ENCODE data around the gene RNFT1. TPM values are rescaled to one million over a fixed set of nuclear protein-coding genes. Genes with fewer than 3 reads are reported as not detected.
"Not testable (repeated sequence)": the region's sequence is repeated elsewhere in the genome, so short reads cannot be mapped to it uniquely, and the experiment has no call there.

Gene RNFT1
- total and polyA plus RNA-seq, 2 experiments from 2014 or later, result 33.9 to 35.2 TPM

DNA sequence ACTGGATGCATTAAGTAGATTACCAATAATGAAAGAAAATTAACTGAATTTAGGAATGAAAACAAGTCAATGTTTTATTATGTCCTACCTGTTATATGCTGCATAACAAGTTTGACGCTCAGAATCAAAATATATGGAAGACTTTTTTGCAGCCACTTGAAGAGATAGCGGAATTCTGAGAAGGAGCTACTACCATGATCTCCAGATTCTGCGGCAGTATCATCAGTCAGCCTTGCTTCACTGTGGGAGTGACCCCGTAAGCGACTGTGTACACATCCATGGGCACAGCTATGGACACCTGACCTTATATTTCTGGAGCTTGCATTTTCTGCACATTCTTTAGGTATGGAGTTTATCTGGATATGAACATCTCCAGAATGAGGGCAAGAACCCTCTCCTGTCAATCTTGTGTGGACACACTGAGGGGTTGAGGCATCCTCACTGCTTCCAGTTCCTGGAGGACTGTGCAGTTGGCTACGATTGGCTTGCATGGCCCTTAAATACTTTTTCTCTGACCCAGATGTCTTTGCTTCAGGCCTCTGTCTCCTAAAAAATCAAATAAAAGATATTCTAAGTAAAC lies 1.7 kb downstream of the RNFT1 start:
- Histone ChIP-seq H3K4me1 (ENCODE audit: insufficient read depth) (peaks cover 9% of the 10 kb centered on the region), H3K9me3 (ENCODE audit: low read depth) (no peaks in the 10 kb centered on the region), H4K20me1 (ENCODE audit: insufficient read depth, poor library complexity, severe bottlenecking) (no peaks in the 10 kb centered on the region), H3K27ac (no peak overlapping the region), H3K4me2 (peak overlapping the region; percentile 85), H3K4me3 (no peak overlapping the region), H3K36me3 (replicated peaks; ENCODE audit: insufficient read depth, low read depth) (no peaks in the 10 kb centered on the region), H3K27me3 (no peaks in the 10 kb centered on the region), H3K9me2 (replicated peaks; ENCODE audit: insufficient read depth) (no peaks in the 10 kb centered on the region), H2AFZ (no peak overlapping the region), H3K79me2 (peaks cover 16% of the 10 kb centered on the region)
- WGBS (ENCODE audit: low lambda C conversion rate, missing lambda C conversion rate), result 91% methylated on average over 6 of the region's 6 CpGs
- no peak for DNase-seq (ENCODE audit: low spot score)
- TF ChIP-seq EZH2phosphoT487 (IDR thresholded peaks at IDR 0.05; ENCODE audit: low read depth, severe bottlenecking, unreplicated experiment) (no peak), EZH2 (IDR thresholded peaks at IDR 0.05; ENCODE audit: borderline replicate concordance) (no peak)
- TF ChIP-seq, protein P1, sequence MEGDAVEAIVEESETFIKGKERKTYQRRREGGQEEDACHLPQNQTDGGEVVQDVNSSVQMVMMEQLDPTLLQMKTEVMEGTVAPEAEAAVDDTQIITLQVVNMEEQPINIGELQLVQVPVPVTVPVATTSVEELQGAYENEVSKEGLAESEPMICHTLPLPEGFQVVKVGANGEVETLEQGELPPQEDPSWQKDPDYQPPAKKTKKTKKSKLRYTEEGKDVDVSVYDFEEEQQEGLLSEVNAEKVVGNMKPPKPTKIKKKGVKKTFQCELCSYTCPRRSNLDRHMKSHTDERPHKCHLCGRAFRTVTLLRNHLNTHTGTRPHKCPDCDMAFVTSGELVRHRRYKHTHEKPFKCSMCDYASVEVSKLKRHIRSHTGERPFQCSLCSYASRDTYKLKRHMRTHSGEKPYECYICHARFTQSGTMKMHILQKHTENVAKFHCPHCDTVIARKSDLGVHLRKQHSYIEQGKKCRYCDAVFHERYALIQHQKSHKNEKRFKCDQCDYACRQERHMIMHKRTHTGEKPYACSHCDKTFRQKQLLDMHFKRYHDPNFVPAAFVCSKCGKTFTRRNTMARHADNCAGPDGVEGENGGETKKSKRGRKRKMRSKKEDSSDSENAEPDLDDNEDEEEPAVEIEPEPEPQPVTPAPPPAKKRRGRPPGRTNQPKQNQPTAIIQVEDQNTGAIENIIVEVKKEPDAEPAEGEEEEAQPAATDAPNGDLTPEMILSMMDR (IDR thresholded peaks at IDR 0.05; ENCODE audit: poor library complexity), result no peak

DNA sequence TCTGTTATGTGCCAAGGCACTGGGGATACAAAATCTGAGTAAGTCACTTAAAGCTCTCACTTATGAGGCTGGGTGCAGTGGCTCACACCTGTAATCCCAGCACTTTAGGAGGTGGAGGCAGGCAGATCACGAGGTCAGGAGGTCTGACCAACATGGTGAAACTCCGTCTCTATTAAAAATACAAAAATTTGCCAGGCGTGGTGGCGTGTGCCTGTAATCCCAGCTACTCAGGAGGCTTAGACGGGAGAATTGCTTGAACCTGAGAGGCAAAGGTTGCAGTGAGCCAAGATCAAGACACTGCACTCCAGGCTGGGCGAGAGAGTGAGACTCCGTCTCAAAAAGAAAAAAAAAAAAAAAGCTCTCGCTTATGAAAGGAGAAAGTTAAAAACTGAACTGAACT lies 5.0 kb downstream of the RNFT1 start:
- peaks cover 16% of the 10 kb centered on the region for H3K79me2 ChIP-seq
- H3K4me2 ChIP-seq; DNase-seq (ENCODE audit: low spot score); H3K36me3 ChIP-seq (replicated peaks; ENCODE audit: insufficient read depth, low read depth); H3K27me3 ChIP-seq; H3K4me1 ChIP-seq (ENCODE audit: insufficient read depth); H3K9me2 ChIP-seq (replicated peaks; ENCODE audit: insufficient read depth); H2AFZ ChIP-seq; H3K4me3 ChIP-seq; H3K9me3 ChIP-seq (ENCODE audit: low read depth); H4K20me1 ChIP-seq (ENCODE audit: insufficient read depth, poor library complexity, severe bottlenecking); H3K27ac ChIP-seq: not testable (repeated sequence)
- 97% methylated on average over 8 of the region's 8 CpGs for WGBS (ENCODE audit: low lambda C conversion rate, missing lambda C conversion rate)

DNA sequence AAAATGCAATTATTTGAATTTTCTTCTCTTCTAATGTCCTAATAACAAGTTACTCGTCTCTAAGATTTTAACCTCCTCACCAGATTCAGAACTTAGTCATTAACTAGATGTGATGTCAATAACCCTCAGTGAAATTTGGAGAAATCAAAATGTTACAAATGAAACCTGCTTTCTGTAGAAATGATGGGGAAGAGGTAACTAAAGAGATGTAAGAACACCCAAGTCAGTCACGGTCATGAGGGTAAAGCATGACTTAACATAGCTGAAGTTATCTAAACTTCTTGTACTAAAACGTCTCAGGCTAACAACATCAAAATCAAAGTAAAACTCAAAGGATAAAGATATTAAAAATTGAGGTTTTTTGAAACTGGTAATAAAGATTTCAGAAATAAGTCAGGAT lies 9.7 kb downstream of the RNFT1 start:
- Histone ChIP-seq H3K4me3 (no peak overlapping the region), H2AFZ (no peak overlapping the region), H3K9me2 (replicated peaks; ENCODE audit: insufficient read depth) (no peaks in the 10 kb centered on the region), H4K20me1 (ENCODE audit: insufficient read depth, poor library complexity, severe bottlenecking) (no peaks in the 10 kb centered on the region), H3K27ac (no peak overlapping the region), H3K27me3 (no peaks in the 10 kb centered on the region), H3K4me1 (ENCODE audit: insufficient read depth) (no peaks in the 10 kb centered on the region), H3K36me3 (replicated peaks; ENCODE audit: insufficient read depth, low read depth) (no peaks in the 10 kb centered on the region), H3K79me2 (no peaks in the 10 kb centered on the region), H3K9me3 (ENCODE audit: low read depth) (no peaks in the 10 kb centered on the region), H3K4me2 (no peak overlapping the region)
- TF ChIP-seq, protein P1 (IDR thresholded peaks at IDR 0.05; ENCODE audit: poor library complexity), result no peak
- TF ChIP-seq EZH2phosphoT487 (IDR thresholded peaks at IDR 0.05; ENCODE audit: low read depth, severe bottlenecking, unreplicated experiment) (no peak), EZH2 (IDR thresholded peaks at IDR 0.05; ENCODE audit: borderline replicate concordance) (no peak)
- no peak for DNase-seq (ENCODE audit: low spot score)
- WGBS (ENCODE audit: low lambda C conversion rate, missing lambda C conversion rate), result 84% methylated on average over 3 of the region's 3 CpGs

DNA sequence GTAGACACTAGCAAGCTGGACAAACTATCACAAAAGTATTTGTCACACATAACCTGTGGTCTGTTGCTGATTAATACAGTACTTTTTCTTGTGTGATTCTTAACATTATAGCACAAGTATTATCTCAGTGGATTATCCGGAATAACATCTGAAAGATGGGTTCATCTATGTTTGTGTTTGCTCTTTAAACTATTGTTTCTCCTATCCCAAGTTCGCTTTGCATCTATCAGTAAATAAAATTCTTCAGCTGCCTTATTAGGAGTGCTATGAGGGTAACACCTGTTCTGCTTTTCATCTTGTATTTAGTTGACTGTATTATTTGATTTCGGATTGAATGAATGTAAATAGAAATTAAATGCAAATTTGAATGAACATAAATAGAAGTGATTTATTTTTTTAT lies 14.5 kb downstream of the RNFT1 start:
- no peak overlapping the region for H3K4me3 ChIP-seq
- H3K27me3 ChIP-seq, result no peaks in the 10 kb centered on the region
- H3K36me3 ChIP-seq (replicated peaks; ENCODE audit: insufficient read depth, low read depth), result no peaks in the 10 kb centered on the region
- H3K79me2 ChIP-seq, result no peaks in the 10 kb centered on the region
- H2AFZ ChIP-seq, result no peak overlapping the region
- no peak overlapping the region for H3K27ac ChIP-seq
- H3K4me1 ChIP-seq (ENCODE audit: insufficient read depth), result no peaks in the 10 kb centered on the region
- 97% methylated on average over 3 of the region's 3 CpGs for WGBS (ENCODE audit: low lambda C conversion rate, missing lambda C conversion rate)
- H4K20me1 ChIP-seq (ENCODE audit: insufficient read depth, poor library complexity, severe bottlenecking), result no peaks in the 10 kb centered on the region
- no peaks in the 10 kb centered on the region for H3K9me3 ChIP-seq (ENCODE audit: low read depth)
- H3K4me2 ChIP-seq, result no peak overlapping the region
- no peaks in the 10 kb centered on the region for H3K9me2 ChIP-seq (replicated peaks; ENCODE audit: insufficient read depth)
- no peak for DNase-seq (ENCODE audit: low spot score)
- TF ChIP-seq, protein P1 (IDR thresholded peaks at IDR 0.05; ENCODE audit: poor library complexity), result no peak
- TF ChIP-seq EZH2phosphoT487 (IDR thresholded peaks at IDR 0.05; ENCODE audit: low read depth, severe bottlenecking, unreplicated experiment), result no peak
- no peak for TF ChIP-seq EZH2 (IDR thresholded peaks at IDR 0.05; ENCODE audit: borderline replicate concordance)

DNA sequence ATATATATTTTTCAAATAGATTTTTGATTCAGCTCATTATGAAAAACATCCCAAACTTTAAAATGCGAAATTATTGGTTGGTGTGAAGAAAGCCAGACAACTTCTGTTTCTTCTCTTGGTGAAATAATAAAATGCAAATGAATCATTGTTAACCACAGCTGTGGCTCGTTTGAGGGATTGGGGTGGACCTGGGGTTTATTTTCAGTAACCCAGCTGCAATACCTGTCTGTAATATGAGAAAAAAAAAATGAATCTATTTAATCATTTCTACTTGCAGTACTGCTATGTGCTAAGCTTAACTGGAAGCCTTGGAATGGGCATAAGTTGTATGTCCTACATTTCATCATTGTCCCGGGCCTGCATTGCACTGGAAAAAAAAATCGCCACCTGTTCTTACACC lies 17.2 kb downstream of the RNFT1 start:
- not testable (repeated sequence) for DNase-seq (ENCODE audit: low spot score); H3K27me3 ChIP-seq; H3K4me3 ChIP-seq; H3K79me2 ChIP-seq; H3K36me3 ChIP-seq (replicated peaks; ENCODE audit: insufficient read depth, low read depth); H3K9me3 ChIP-seq (ENCODE audit: low read depth); H2AFZ ChIP-seq; H4K20me1 ChIP-seq (ENCODE audit: insufficient read depth, poor library complexity, severe bottlenecking); H3K4me1 ChIP-seq (ENCODE audit: insufficient read depth); H3K4me2 ChIP-seq; H3K9me2 ChIP-seq (replicated peaks; ENCODE audit: insufficient read depth); H3K27ac ChIP-seq
- 93% methylated on average over 4 of the region's 4 CpGs for WGBS (ENCODE audit: low lambda C conversion rate, missing lambda C conversion rate)

DNA sequence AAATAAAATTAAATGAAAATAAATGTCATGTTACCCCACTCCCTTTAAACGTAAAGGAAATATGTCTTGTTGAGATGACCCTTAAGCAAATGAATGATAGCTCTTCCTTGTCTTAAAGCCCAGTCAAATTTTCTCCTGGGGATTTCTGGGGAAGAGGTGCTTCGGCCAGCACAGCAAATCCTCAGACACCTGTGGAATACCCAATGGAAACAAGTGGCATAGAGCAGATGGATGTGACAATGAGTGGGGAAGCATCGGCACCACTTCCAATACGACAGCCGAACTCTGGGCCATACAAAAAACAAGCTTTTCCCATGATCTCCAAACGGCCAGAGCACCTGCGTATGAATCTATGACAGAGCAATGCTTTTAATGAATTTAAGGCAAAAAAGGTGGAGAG lies 18.1 kb downstream of the RNFT1 start:
- H3K9me3 ChIP-seq (ENCODE audit: low read depth); H3K4me3 ChIP-seq; H2AFZ ChIP-seq; H3K79me2 ChIP-seq; H3K9me2 ChIP-seq (replicated peaks; ENCODE audit: insufficient read depth); H3K36me3 ChIP-seq (replicated peaks; ENCODE audit: insufficient read depth, low read depth); DNase-seq (ENCODE audit: low spot score); H3K27me3 ChIP-seq; H4K20me1 ChIP-seq (ENCODE audit: insufficient read depth, poor library complexity, severe bottlenecking); H3K27ac ChIP-seq; H3K4me2 ChIP-seq; H3K4me1 ChIP-seq (ENCODE audit: insufficient read depth): not testable (repeated sequence)
- WGBS (ENCODE audit: low lambda C conversion rate, missing lambda C conversion rate), result 98% methylated on average over 7 of the region's 7 CpGs

Data from hepatocyte (in vitro differentiated cells).